ENCODE results near the gene GPR132. TPM values are rescaled to one million over a fixed set of nuclear protein-coding genes. Genes with fewer than 3 reads are reported as not detected.

Gene GPR132
- total and polyA plus RNA-seq, 2 of the 13 experiments (the other 11 are each of a cell fraction or from before 2014, with no cell fraction given) = not detected

DNA sequence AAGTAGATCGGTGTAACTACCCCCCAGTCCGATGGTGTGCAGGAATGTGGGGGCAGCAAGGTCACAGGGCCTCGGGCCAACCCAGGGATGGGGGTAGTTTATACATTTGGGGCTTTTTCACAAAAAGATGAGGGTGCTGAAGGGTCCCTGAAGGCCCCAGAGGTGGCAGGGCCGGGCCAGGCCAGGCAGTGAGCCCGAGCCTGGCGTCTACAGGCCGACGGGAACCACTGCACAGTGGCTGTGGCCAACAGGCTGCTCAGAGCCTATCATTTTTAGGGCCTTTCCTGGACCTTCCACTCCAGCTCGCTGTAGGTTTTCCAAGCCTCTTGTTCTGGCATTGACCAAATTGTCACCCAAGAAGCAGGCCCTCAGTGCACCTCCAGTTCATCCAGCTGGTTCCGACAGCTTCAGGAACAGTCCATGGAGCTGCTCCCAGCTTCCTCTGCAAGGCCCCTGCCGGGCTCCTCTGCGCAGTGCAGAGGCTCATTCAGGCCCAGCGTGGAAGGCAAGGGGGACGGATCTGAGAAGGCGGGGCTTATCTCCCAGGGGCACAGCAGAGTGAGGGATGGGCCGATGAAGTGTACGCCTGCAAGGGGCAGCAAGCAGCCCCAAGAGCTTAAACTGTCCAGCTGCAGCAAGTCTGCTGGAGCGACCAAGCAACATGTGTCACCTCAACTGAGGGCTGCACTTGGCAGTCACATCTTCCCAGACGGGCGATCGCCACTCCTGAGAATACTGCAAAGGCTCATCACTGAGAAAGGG is 58.2 kb downstream of the GPR132 start:
- Histone ChIP-seq H4K20me1 (ENCODE audit: insufficient read depth, low read length) (0 out of 2 replicates have a peak, but pooled peaks cover 6% of the 10 kb centered on the region), H3K27me3 (ENCODE audit: control insufficient read depth in 1 of 2, insufficient read depth in 2 of 2, low read length in 2 of 2) (no peaks in the 10 kb centered on the region), H3K9me3 (ENCODE audit: low read length) (no peaks in the 10 kb centered on the region), H2AFZ (ENCODE audit: low read length) (no peak overlapping the region), H3K4me3 (replicated peaks in 1 of 3; ENCODE audit: insufficient read depth in 1 of 3, low read depth in 2 of 3, low read length in 3 of 3) (no peak overlapping the region), H3K79me2 (ENCODE audit: insufficient read depth, low read length) (peaks cover 5% of the 10 kb centered on the region), H3K4me1 (ENCODE audit: insufficient read depth, low read length) (0 out of 2 replicates have a peak, but pooled peaks cover 7% of the 10 kb centered on the region), H3K27ac (ENCODE audit: extremely low read length, insufficient read depth, low read length) (no peak overlapping the region), H3K36me3 (replicated peaks in 1 of 2; ENCODE audit: control insufficient read depth in 1 of 2, insufficient read depth in 2 of 2, low read length in 2 of 2) (peaks cover 13 to 28% of the 10 kb centered on the region in 2 experiments; a peak in 4 of 5 replicates), H3K9ac (ENCODE audit: insufficient read depth, low read depth, low read length) (no peak overlapping the region), H3K4me2 (ENCODE audit: low read depth, low read length) (no peak overlapping the region)
- POLR2A ChIA-PET = no interaction called here
- CTCF ChIA-PET (ENCODE audit: low intra/inter-chr PET ratio, low total read pairs) = interaction anchor here (0.8 kb wide), 1 partner anchor 38 kb away, joined by 3 read pairs; no protein-coding TSS in a partner anchor
- no peak for DNase-seq (ENCODE audit: low spot score)
- BruUV-seq (replicated peaks) = no TSS peak
- in situ Hi-C loops (cut with HindIII; ENCODE audit: extremely low pct_ligation_motif_present, low pct_unique_long_range_greater_than_20kb) = no loop called here
- WGBS (ENCODE audit: low lambda C conversion rate) = 96% methylated on average over 14 of the region's 21 CpGs
- peak; percentile 16 for ATAC-seq
- no peak for FAIRE-seq
- intact Hi-C loops (cut with micrococcal nuclease; ENCODE audit: unreplicated experiment) = no loop called here
- TF ChIP-seq HOXD1 (CRISPR knock-in tag; IDR thresholded peaks at IDR 0.05) (no peak), ZNF549 (CRISPR knock-in tag; IDR thresholded peaks at IDR 0.05) (no peak), ZFP36 (IDR thresholded peaks at IDR 0.05; ENCODE audit: borderline replicate concordance, low read depth, low read length, partially characterized antibody) (no peak), POLR2G (IDR thresholded peaks at IDR 0.05; ENCODE audit: low read depth, low read length) (peak; percentile 9), REXO4 (CRISPR knock-in tag; IDR thresholded peaks at IDR 0.05; ENCODE audit: borderline replicate concordance) (no peak), ZNF501 (CRISPR knock-in tag; IDR thresholded peaks at IDR 0.05) (no peak), KLF11 (CRISPR knock-in tag; IDR thresholded peaks at IDR 0.05) (no peak), ZFX (CRISPR knock-in tag; IDR thresholded peaks at IDR 0.05; ENCODE audit: low read depth) (0 out of 2 replicates have a peak, but pooled peaks have one; percentile 16), ZFY (CRISPR knock-in tag; IDR thresholded peaks at IDR 0.05) (0 out of 2 replicates have a peak, but pooled peaks have one; percentile 24), ASH2L (IDR thresholded peaks at IDR 0.05; ENCODE audit: insufficient read length, low read depth, low read length) (no peak)
- TF ChIP-seq, protein P1, sequence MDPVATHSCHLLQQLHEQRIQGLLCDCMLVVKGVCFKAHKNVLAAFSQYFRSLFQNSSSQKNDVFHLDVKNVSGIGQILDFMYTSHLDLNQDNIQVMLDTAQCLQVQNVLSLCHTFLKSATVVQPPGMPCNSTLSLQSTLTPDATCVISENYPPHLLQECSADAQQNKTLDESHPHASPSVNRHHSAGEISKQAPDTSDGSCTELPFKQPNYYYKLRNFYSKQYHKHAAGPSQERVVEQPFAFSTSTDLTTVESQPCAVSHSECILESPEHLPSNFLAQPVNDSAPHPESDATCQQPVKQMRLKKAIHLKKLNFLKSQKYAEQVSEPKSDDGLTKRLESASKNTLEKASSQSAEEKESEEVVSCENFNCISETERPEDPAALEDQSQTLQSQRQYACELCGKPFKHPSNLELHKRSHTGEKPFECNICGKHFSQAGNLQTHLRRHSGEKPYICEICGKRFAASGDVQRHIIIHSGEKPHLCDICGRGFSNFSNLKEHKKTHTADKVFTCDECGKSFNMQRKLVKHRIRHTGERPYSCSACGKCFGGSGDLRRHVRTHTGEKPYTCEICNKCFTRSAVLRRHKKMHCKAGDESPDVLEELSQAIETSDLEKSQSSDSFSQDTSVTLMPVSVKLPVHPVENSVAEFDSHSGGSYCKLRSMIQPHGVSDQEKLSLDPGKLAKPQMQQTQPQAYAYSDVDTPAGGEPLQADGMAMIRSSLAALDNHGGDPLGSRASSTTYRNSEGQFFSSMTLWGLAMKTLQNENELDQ (CRISPR knock-in tag; IDR thresholded peaks at IDR 0.05; ENCODE audit: borderline replicate concordance) = no peak
- TF ChIP-seq, protein P2, sequence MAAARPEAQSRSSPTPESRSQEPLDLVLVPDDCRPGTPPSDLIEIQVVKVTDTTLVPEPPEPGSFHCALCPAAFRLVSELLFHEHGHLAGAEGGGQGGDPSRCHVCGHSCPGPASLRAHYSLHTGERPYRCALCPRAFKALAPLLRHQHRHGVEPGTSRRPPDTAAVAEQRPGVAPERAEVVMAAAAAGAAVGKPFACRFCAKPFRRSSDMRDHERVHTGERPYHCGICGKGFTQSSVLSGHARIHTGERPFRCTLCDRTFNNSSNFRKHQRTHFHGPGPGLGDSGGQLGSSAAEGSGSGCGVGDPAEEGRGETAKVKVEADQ (CRISPR knock-in tag; IDR thresholded peaks at IDR 0.05; ENCODE audit: borderline replicate concordance) = no peak
- TF ChIP-seq, protein P3, sequence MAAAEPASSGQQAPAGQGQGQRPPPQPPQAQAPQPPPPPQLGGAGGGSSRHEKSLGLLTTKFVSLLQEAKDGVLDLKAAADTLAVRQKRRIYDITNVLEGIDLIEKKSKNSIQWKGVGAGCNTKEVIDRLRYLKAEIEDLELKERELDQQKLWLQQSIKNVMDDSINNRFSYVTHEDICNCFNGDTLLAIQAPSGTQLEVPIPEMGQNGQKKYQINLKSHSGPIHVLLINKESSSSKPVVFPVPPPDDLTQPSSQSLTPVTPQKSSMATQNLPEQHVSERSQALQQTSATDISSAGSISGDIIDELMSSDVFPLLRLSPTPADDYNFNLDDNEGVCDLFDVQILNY (CRISPR knock-in tag; conservative IDR thresholded peaks at IDR 0.05) = no peak
- TF ChIP-seq, protein P4, sequence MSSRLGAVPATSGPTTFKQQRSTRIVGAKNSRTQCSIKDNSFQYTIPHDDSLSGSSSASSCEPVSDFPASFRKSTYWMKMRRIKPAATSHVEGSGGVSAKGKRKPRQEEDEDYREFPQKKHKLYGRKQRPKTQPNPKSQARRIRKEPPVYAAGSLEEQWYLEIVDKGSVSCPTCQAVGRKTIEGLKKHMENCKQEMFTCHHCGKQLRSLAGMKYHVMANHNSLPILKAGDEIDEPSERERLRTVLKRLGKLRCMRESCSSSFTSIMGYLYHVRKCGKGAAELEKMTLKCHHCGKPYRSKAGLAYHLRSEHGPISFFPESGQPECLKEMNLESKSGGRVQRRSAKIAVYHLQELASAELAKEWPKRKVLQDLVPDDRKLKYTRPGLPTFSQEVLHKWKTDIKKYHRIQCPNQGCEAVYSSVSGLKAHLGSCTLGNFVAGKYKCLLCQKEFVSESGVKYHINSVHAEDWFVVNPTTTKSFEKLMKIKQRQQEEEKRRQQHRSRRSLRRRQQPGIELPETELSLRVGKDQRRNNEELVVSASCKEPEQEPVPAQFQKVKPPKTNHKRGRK (CRISPR knock-in tag; IDR thresholded peaks at IDR 0.05) = no peak
- TF ChIP-seq, protein P5, sequence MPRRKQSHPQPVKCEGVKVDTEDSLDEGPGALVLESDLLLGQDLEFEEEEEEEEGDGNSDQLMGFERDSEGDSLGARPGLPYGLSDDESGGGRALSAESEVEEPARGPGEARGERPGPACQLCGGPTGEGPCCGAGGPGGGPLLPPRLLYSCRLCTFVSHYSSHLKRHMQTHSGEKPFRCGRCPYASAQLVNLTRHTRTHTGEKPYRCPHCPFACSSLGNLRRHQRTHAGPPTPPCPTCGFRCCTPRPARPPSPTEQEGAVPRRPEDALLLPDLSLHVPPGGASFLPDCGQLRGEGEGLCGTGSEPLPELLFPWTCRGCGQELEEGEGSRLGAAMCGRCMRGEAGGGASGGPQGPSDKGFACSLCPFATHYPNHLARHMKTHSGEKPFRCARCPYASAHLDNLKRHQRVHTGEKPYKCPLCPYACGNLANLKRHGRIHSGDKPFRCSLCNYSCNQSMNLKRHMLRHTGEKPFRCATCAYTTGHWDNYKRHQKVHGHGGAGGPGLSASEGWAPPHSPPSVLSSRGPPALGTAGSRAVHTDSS (CRISPR knock-in tag; conservative IDR thresholded peaks at IDR 0.05) = no peak

All from HepG2 (cell line).